ENCODE measurements around the gene FOXO6.
A peak's percentile ranks its signal among the peaks of the same experiment; 100 is the strongest.

The FOXO6 gene

GRCh38 chr1:41360786-41361494 is at the start of gene FOXO6:
TSS of gene FOXO6 (plus strand) at chr1:41361434.
- peak; percentile 84 to 89 (median 85) for DNase-seq (ENCODE audit: low read depth in 3 of 3)

DNA sequence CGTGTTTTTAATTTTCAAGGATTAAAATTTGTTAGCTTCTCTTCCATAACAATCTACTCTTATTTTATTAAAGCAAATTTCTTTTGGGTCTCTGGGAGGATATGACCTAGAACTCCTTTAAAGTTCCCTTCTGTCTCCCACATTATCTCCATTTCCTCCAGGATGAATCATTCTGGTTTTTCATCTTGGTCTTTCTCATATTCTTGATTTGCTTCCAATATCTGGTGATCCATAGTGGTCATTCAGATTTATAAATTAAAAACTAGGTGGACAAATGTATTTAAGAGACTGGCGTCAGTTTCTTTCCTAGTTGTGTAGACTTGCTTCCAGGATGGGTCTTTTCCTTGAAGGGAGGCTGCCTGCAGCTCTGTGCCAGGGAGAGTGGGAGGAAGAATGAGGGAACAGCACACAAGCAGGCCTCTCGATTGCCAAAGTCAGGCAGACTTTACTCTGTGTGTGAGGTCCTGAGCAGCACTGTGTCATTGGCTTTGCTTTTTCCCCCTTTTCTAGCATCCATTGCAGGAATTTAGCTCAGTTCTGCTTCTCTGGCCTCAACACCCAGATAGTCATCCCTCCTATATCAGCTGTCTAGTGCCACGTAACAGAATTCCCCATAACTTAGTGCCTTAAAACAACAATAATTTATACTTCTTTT is 48.1 kb upstream of the FOXO6 start:
- DNase-seq (ENCODE audit: low read depth in 3 of 3), result no peak

GRCh38 chr1:41313661-41314131 is 47.5 kb upstream of the FOXO6 start:
- no peak for DNase-seq (ENCODE audit: low read depth in 3 of 3)

DNA sequence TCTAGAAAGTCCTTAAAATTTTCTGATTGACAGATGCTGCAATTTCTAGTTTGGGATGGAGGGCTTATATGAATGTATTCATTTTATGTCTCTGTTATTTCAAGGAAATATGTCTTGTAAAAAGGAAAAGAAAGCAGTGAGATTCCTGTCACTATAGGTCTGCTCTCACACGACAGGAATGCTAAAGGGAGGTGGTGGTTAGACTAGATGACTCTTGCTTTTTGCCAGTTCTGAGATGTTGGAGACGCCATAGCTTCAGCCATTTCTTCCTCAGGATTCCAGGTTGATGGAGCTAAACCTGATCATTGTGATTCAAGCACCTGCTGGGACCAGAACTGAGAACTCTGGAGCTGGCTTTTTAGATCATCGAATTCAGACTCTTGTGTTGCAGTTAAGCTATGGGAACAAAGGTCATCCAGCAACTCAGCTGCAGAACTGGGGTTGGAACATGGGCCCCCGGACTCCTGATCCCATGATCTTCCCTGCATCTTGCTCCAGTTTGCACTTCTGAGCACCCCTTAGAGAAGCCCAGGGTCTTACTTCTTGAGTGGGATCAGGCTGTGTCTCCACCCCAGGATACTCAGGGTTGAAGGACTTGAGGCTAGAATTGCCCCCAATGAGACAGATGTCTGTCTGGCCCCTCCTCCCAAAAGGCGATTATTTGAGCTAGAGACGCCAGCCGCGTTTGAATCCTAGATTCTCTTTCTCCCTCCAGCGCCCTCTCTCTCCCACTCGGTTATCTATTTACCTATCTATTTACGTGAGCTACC is 46.7 kb upstream of the FOXO6 start:
- no peak for DNase-seq (ENCODE audit: low read depth in 3 of 3)

DNA sequence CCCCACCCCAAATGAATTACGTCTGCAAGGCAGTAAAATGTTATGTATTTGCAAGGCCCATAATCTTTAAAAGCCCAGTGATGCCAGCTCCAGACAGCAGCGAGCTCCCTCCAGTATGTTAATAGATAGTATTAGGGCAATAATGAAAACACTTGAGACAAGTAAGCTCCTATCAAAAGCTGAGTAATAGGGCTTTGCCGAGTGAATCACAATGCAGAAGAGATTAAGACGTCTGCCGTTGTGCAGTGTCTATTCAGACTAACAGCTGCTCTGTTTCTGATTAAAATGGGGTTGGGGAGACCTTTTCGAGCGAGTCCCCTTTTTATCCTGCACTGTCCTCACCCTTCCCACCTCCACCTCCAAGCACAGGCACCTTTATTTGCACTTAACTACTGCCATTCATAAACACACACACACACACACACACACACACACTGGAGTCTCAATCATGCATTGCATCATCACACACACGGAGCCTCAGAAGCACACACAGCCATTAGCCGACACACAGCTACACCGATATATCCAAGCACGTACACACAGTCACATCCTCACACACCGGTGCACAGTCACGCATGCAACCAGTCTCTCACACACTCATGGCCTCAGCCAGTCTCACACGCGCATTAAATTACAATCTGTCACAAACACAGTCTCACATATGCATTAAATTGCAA is 46.0 kb upstream of the FOXO6 start:
- DNase-seq (ENCODE audit: low read depth in 3 of 3), result no peak

- DNase-seq (ENCODE audit: low read depth in 3 of 3), result no peak
Measured at GRCh38 chr1:41315871-41316270, 45.4 kb upstream of the FOXO6 start.

DNA sequence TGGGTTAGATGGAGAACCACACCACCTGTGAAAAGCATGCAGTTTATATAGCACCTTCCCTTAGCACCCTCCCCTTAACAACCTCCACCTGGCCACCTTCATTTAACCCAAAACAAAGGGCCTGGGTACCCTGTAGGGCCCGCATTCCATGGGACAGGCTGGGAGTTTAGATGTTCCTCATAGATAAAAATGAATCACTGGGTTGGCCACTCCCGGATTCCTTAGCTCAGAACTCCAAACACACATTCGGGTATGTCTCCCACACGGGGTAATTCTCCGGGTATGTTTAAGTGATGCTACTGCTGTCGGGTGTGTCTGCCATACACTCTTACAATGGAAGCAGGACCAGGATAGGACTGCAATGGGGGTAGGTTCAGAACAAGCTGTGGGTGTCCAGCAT is 43.9 kb upstream of the FOXO6 start:
- no peak for DNase-seq (ENCODE audit: low read depth in 3 of 3)

GRCh38 chr1:41318135-41318534 is 43.1 kb upstream of the FOXO6 start:
- DNase-seq (ENCODE audit: low read depth in 3 of 3), result no peak

- DNase-seq (ENCODE audit: low read depth in 3 of 3), result no peak
Measured at GRCh38 chr1:41319106-41319755, 42.0 kb upstream of the FOXO6 start.

- DNase-seq (ENCODE audit: low read depth in 3 of 3), result no peak
Measured at GRCh38 chr1:41319807-41320711, 41.2 kb upstream of the FOXO6 start.

- no peak for DNase-seq (ENCODE audit: low read depth in 3 of 3)
Measured at GRCh38 chr1:41320895-41321676, 40.1 kb upstream of the FOXO6 start.

DNA sequence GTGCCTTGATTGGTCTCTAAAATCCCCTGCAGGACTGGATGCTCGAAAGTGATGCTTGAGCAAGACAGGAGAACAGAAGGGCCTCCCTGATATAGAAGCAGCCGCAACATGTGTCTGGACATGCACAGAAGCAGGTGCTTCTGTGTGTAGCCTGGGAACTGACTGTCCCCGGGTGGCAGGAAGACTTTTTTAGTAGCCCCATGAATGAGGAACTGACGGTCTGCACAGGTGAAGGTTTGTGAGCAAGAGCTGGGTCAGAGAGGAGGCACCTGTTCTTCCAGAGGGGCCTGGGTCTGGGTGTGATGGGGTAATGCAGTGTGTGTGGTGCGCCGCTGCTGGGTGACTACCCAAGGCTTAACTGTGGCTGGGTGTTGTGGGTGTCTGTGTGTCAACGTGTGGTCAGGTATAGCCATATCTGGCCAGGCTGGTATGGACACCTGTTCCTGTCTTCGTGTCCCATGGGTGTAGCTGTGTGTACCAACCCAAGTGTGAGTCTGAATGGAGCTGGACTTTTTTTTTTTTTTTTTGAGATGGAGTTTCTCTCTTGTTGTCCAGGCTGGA is 39.1 kb upstream of the FOXO6 start:
- DNase-seq (ENCODE audit: low read depth in 3 of 3), result no peak

GRCh38 chr1:41322835-41323234 is 38.4 kb upstream of the FOXO6 start:
- peak in 1 of 3 donors; percentile 26 for DNase-seq (ENCODE audit: low read depth in 3 of 3)

DNA sequence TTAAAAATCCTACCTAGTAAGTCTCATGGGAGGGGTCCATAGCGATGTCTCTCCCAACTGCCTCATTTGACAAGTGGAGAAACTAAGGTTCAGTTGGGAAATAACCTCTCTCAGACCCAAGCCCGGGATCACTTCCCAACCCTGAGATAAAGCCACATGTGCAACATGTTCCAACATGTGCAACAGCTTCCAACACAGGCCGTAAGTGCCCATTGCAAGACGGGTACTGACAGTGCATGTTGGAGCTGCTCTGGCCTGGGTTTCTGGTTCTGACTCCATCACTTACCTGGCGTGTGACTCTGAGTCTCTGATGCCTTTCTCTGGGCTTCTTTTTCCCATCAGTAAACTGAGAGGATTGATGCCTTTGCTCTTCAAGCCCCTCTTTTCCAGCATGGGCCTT is 38.0 kb upstream of the FOXO6 start:
- DNase-seq (ENCODE audit: low read depth in 3 of 3), result no peak

DNA sequence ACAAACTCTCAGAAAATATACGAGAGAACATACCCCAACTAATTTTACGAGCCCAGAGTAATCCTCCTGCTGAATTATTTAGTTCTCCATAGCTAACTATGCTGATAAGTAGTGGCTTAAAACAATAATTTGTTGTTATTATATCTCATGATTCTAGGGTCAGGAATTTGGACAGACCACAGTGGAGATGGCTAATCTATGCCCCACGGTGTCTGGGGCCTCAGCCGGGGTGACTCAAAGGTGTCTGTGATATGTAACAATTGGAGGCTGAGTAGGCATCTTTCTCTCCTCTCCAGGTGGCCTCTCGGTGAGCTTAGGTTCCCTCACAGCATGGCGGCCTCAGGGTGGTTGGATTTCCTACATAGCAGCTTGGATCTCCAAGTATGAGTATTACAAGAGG is 35.4 kb upstream of the FOXO6 start:
- DNase-seq (ENCODE audit: low read depth in 3 of 3), result no peak

DNA sequence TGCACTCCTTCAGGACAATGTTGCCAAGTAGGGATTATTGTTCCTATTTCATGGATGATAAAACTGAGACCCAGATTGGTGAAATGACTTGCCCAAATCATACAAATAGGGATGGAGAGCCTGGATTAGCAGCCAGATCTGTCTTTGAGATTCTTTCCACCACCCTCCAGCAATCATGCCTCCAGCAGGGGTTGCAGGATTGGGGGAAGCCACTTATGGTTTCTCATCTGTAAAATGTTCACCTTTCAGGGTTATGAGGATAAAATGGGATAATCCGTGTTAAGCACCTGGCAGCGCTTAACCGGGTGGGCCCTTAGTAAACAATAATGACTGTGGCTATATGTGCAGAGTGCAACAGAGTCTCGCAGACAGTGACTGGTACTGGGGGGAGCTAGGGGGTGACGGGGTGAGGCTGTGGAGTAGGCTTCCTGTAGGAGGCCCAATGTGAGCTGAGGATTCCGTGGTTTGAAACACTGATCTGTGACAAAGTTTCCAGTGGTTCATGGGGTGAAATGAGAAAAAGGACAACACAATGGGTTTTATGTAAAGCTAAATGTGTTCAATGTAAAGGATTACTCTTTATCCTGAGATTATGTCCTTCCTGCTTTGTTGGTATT is 33.7 kb upstream of the FOXO6 start:
- no peak for DNase-seq (ENCODE audit: low read depth in 3 of 3)

- no peak for DNase-seq (ENCODE audit: low read depth in 3 of 3)
Measured at GRCh38 chr1:41328001-41328615, 33.1 kb upstream of the FOXO6 start.
